HCEC 1CT (cell line): ENCODE results near the gene HPS3.

ENCODE experiments used
- DNase-seq: peaks from one replicate; pipeline ENCODE4 v3.0.0-alpha.2; 2017

HPS3 gene

DNA sequence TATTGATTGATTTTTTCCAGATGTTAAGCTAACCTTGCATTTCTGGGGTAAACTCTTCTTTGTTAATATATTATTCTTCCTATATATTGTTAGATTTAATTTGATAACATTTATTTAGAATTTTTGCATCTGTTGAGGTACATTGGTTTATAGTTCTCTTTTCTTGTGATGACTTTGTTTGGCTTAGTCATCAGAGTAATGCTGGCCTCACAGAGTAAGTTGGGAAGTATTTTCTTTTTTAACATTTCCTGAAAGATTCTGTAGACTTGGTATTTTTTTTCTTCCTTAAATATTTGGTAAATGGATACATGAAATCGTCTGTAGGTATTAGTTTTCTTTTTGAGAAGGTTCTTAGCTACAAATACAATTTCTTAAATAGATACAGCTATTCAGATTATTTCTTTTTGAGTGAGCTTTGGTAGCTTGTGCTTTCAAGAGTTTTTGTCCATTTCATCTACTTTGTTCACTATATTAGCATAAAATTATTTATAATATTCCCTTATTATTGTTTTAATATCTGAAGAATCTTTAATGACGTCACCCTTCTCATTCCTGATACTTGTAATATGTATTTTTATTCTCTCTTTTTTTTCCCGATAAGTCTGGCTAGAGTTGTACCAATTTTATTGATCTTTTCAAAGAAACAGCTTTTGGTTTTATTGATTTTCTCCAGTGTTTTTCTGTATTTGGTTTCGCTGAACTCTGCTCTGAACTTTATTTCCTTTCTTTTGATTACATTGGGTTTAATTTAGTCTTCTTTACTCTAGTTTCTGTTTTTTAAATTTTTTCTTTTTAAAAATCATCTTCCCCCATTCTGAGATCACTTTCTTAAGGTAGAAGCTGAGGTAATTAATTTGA is 6.5 kb upstream of the HPS3 start:
- DNase-seq, result peak; percentile 19

DNA sequence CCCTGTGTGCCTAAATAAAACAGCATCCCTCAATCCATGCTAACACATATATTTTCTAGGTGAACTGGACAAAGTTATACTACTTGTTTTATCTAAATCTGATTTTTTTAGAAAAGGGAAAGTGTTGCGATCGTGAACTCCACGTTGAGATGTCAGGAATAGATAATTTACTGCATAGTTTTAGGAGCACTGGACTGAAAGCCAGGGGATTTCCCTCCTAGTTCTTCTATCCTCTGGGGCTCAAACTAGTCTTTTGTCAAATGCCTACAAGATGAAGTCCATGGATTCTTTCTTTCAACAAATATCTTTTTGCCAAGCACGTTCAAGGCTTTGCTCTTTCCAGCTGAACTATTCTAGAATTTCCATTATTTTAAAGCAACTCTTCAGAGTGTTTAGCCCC is 617 bp upstream of the HPS3 start:
- no peak for DNase-seq

- DNase-seq, result no peak
Observed at GRCh38 chr3:149131589-149131988, 2.2 kb downstream of the HPS3 start.

GRCh38 chr3:149134575-149134974 is 5.1 kb downstream of the HPS3 start:
- no peak for DNase-seq

GRCh38 chr3:149142682-149143081 is 13.2 kb downstream of the HPS3 start:
- DNase-seq, result no peak

DNA sequence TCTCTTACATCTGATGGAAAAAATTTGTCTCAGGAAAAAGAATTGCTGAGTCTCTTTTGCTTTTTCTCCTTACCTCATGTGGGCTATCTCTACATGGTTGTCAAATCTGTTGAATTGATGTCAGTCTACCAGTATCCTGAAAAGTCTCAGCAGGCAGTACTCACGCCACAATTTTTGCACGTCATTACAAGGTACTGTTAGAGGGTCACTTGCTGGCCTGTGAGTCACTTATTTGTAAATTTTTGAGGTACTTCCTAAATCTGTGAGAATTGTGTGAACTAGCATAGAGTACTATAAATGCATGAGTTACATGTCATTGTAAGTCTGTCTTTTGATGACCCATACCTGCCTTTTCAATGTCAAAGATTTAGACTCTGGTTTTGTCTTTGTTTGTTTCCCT is 15.9 kb downstream of the HPS3 start:
- DNase-seq, result no peak

GRCh38 chr3:149145974-149146373 is 16.5 kb downstream of the HPS3 start:
- DNase-seq, result no peak

DNA sequence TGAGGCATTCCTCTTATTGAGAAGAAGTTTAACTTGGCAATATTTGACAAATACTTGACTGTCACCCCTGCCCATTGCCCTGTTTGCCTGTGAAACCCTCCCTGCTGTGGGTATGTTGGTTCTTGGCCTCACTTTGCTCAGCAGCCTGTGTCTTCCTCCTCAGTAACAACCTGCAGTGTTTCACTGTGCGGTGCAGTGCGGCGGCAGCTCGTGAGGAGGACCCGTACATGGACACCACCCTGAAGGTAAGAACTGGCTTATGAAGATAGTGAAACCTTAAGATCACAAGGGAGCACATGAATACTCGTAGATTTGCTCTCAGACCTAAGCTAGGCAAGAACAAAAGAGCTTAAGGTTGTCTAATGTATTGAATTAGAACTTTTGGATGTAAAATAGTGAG is 21.0 kb downstream of the HPS3 start:
- no peak for DNase-seq

DNA sequence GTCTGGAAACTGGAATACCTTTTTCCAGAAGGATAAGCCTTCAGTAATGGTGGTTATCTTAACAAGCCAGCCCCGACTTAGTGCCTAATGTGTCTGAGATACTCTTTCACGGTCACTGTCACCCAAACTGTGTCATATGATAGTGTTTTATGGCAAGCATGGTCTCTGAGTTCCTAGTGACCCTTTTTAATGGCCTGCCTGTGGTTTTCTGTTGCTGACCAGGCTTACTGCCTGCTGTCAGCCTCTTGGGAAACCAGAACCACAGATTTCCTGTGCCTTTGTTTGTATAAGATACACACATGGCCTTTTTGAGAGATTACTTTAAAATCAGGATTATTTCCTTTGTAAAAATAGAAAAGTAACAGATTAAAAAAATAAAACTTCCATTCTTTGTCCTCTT is 22.4 kb downstream of the HPS3 start:
- DNase-seq, result peak; percentile 31

- DNase-seq, result peak; percentile 9
Observed at GRCh38 chr3:149152420-149152819, 23.0 kb downstream of the HPS3 start.

DNA sequence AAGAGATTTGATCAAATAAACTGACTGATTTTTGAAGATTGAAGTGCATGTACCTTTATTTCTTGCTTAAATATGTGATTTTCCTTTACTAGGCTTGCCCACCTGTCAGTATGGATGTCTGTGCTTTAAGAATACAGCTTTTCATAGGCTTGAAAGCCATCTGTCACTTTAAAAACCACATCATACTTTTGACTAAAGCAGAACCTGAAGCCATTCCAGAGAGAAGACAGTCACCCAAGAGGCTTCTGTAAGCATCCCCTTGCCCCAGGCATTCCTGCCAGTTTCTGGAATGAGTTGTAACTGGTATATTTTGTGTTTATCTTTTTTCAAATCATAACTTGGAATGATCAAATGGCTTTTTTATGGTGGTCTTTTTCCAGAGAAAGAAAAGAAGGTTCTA is 24.0 kb downstream of the HPS3 start:
- no peak for DNase-seq

- DNase-seq, result no peak
Observed at GRCh38 chr3:149160754-149161300, 31.4 kb downstream of the HPS3 start.

GRCh38 chr3:149162007-149162406 is 32.6 kb downstream of the HPS3 start:
- DNase-seq, result no peak

DNA sequence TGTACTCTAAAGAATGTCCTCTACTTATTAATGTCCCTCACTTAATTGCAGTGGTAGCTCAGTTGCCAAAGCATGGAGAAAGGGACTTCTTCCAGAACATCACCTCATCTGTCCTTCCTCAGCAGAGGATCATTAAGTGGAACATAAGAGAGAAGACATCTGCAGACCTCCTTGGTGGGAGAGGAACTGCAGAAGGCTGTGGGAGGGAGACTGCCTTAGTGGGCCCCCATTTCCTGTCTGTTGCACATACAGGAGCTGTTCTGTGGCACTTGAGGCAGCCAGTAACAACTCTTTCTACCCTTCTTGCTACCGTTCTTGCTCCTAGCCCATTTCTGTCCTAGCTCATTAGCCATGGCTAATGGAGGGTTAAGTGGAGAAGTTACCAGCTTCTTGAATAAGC is 33.6 kb downstream of the HPS3 start:
- DNase-seq, result no peak

GRCh38 chr3:149167898-149168297 is 38.5 kb downstream of the HPS3 start:
- no peak for DNase-seq

GRCh38 chr3:149170672-149171071 is 41.2 kb downstream of the HPS3 start:
- no peak for DNase-seq

- no peak for DNase-seq
Observed at GRCh38 chr3:149174901-149175300, 45.5 kb downstream of the HPS3 start.

DNA sequence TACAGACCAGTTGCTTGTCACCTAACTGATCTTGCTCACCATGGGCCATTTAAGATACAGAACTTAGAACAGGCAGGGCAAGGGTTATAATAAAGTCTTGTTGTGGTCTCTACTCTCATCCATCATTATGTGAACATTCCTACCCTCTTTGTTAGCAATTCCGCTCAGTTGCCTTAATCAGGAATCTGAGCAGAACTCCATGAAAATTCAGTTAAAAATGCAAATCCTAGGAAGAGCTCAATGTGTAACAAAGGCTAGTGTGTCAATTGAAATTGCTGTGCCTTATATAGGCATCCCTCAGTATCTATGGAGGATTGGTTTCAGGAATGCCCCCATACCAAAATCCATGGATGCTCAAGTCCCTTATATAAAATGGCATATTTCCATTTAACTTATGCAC is 47.7 kb downstream of the HPS3 start:
- DNase-seq, result no peak

DNA sequence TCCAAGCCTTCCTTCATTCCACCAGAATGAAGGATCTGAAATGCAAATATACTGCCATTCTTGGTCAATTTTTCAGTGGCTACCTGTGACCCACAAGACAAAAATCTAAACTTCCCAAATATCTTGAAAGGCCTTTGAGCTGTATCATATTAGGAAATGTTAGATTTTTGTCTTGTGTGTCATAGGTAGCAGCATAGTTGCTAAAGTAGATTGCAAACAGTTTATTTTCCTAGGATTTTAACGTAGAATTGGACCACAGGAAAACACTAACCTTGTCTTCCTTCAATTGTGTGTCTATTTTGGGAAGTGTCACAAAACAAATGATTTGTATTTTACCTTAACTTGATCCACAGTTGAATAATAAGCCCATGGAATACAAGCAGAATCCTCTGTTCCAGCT is 49.8 kb downstream of the HPS3 start:
- peak; percentile 95 for DNase-seq

- DNase-seq, result peak; percentile 100
Observed at GRCh38 chr3:149180057-149180573, 50.7 kb downstream of the HPS3 start.

GRCh38 chr3:149181182-149181581 is 51.7 kb downstream of the HPS3 start:
- DNase-seq, result no peak

DNA sequence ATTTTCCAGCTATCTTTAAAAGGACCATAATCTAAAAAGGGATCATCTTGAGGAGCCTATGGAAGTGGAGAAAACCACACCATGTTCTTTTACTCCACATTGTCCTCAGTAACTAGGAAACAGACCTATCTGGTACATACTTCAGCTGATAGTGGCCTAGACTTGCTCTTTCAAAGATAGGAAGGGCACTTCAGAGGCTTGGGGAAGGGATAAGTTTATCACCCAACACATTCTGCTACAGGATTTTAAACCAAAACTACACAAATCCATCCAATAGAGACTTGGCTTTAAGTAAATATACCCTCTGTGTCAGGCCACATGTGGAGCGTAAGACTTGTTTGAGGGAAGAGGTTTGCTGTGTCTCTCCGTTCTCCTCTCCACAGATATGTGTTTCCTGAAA is 56.8 kb downstream of the HPS3 start:
- no peak for DNase-seq

DNA sequence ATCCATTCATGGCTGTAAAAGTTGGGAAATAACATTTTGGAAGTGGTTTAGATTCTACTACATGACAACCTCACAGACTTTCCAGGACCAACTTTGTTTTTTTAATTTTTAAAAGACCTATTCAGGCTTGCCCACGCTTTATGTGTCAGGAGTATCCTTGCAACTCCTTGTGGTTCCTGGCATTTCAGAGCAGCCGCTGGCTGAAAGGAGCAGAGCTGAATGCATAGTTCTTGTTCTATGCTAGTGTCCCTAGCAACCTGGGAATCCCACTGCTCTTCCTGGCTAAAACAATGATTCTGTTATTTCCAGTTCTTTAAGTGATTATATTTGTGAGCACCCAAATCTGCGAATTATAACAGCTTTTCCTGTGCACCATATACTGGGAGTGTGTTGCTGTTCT is 57.3 kb downstream of the HPS3 start:
- DNase-seq, result no peak

DNA sequence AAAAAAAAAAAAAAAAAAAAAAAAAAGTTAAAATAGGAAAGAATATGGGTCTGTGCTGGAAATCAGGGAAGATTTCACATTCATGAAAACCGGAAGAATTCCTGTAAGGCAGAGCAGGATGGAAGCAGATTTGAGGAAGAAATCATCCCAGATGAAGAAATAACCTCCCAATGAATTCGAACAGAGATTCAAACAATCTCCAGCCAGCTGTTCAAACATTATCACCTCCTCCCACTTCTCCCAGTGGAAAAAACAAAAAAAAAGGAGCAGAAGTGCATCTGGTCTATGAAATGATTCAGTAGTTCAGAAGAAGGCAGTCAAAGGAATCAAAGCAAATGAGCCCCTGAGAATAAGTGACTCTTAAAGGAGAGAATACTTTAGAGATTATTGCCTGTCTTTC is 59.1 kb downstream of the HPS3 start:
- DNase-seq, result no peak

DNA sequence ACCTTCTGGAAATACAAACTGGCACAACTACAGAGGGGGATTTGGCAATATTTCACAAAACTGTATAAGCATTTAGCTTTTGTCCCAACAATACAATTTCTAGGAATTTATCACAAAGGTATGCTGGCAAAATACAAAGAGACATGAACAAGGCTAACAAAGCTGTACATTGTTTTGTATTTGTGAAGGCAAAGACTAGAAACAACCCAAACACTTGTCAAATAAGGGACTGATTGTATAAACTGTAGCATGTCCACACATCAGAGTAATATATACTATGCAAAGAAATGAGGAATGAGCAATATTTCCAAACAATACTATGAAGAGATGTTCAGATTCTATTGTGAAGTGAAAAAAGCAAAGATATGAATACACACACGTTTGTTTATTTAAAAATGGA is 65.8 kb downstream of the HPS3 start:
- DNase-seq, result no peak
